Stimulated activated CD4-positive, alpha-beta T cell treated with anti-CD3 and anti-CD28 coated beads, Interleukin-2, amount 100 ng/mL, for 4 hours (primary cell): ENCODE results near the gene SF3B6.
"Not testable (repeated sequence)": the region's sequence is repeated elsewhere in the genome, so short reads cannot be mapped to it uniquely, and the experiment has no call there.

Source experiments
- DNase-seq: peaks from one replicate; pipeline ENCODE4 v3.0.0-alpha.2; 2020; ENCODE audit warnings: low read depth

The SF3B6 gene

DNA sequence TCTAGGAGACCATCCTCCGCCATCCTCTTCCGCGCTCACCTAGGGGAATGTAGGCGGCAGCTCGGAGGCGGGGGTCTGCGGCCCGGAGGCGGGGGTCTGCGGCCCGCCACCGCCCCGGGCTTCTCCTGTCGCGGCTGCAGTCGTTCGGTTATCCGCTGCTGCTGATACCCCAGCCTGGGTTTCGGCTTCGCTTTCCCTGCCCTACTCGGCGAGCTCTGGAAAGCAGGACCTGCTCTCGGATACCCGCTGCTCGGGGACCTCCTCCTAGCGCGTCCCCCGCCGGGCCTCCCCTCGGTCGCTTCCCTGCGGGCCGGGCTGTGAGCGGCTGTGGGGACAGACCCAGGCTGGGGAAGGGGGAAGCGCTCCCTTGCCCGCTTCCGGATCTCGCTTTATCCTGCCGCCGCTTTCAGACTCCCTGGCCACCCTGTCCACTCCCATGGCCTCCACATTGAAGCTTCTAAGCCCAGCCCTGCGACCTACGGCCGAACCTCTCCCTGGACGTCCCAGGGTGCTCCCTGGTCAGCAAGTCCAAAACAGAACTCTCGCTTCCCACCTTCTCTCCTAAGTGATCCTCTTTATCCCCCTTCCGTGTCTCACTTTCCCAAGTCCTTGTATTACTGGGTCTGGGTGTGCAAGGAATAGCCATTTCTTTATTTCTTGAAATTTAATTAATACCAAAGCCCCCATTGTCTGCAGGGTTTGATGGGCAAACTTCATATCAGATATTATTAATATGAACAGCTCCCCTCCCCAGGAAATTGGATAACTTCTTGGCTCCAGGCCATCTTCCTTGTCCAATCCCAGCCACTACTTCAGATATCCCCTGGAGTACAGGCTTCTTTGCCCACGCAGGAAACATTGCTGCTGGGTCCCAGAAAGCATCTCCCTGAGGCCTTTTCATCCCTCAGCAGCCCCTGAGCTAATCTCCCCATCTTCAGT is 25.8 kb downstream of the SF3B6 start:
- DNase-seq, result no peak

DNA sequence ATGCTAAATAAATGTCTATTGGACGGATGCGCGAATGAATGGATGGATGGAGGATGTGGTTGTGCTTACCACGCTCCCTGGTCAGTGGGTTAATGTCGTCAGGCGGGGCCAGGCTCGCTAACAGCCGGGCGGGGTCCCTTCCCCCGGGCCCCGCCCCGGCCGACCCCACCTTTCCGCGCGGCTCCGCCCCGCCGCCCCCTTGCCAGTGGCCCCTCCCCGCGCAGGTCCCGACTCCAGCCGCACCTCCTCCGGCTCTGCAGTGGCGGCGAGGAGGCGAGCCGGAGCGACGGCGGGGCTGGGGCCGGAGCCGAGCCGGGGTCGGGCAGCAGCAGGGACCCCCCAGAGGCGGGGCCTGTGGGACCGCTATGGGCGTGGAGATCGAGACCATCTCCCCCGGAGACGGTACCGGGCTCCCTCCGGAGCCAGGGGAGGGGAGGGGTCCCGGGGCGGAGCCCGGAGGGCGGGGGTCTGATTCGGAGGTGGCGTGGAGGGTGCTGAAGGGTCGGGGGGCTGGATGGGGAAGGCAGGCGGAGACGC is 26.6 kb downstream of the SF3B6 start, which contains the start of gene FKBP1B:
Gene FKBP1B (plus strand): TSS at position 257 of the 537 bp plus-strand sequence. CDS start 109 bp downstream, at position 366.
- peak; percentile 21 for DNase-seq

- no peak for DNase-seq
Measured at GRCh38 chr2:24048769-24049484, 27.2 kb downstream of the SF3B6 start.

- DNase-seq, result no peak
Measured at GRCh38 chr2:24047703-24048033, 28.5 kb downstream of the SF3B6 start.

DNA sequence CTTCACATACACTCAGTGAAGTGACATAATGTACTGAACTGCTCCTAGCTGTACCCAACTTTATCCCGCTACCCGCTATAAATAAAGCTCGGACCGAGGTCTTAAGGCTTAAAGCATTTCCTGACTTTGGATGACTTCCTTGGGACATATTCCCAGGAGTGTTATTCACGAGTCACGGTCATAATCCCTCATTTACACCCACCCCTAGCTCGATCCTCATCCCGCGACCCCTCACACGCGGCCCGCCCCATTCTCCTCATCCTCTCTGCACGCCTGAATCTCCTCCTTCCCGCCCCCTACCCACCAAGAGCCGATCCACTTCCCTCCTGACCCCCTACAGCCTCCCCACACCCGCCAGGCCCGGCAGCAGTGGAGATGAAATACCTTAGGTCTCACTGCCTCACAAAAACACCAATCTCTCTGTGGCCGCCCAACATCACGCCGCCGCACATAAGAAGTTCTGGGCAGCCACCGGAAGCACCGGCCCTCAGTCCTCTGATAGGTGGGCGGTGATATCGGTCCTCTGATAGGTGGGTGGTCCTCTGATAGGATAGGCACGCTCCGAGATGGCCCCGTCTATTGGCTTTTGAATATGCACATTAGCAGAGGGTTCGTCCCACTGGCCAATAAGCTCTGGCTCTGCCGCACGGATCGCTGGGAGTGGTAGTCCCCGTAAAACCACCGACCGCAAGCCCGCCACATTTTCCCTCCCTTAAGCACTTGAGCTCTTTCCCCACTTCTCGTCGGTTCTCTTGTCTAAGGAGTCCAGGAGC is 29.0 kb downstream of the SF3B6 start, which contains the start of gene WDCP:
Gene WDCP (minus strand): TSS at position 462 of the 773 bp plus-strand sequence. CDS start 7,897 bp downstream, outside the sequence.
- DNase-seq, result peak; percentile 89

GRCh38 chr2:24046599-24046929 is 29.6 kb downstream of the SF3B6 start:
- no peak for DNase-seq

- DNase-seq, result no peak
Measured at GRCh38 chr2:24045511-24046508, 30.3 kb downstream of the SF3B6 start.

DNA sequence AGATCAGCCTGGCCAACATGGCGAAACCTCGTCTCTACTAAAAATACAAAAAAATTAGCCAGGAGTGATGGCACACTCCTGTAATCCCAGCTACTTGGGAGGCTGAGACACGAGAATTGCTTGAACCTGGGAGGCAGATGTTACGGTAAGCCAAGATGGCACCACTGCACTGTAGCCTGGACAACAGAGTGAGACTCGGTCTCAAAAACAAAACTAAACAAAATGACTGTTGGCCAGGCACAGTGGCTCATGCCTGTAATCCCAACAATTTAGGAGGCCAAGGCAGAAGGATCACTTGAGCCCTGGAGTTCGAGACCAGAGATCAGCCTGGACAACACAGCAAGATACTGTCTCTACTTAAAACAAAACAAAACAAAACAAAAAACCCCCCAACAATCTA is 33.0 kb downstream of the SF3B6 start:
- not testable (repeated sequence) for DNase-seq

DNA sequence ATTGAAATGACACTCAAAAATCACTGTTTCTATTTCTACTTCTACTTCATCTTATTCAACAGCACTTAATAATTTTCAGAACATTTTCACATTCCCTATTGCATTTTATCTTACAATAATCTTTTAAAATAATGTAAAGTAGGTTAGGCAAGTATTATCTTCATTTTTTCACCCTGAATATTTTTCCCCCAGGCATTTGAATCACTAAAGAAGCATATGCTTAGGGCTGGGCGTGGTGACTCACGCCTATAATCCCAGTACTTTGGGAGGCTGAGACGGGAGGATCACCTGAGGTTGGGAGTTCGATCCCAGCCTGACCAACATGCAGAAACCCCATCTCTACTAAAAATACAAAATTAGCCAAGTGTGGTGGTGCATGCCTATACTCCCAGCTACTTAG is 35.6 kb downstream of the SF3B6 start:
- no peak for DNase-seq

GRCh38 chr2:24038786-24039499 is 37.2 kb downstream of the SF3B6 start:
- no peak for DNase-seq

DNA sequence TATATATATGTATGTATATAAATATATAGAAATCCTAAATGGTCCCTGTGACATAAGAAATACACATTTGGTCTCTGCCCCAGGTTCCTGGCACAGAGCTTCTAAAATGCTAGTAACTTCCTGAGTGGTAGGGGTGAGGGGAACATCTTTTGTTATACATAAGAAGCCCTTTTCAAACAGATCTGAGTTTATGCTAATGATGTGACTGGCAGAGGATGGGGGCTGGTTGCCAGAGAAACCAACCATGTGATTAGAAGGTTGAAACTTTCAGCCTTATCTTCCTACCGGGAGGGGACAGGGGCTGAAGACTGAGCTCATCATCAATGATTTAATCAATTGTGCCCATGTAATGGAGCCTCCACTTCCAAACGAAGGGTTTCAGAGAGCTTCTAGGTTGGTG is 49.9 kb downstream of the SF3B6 start:
- no peak for DNase-seq

DNA sequence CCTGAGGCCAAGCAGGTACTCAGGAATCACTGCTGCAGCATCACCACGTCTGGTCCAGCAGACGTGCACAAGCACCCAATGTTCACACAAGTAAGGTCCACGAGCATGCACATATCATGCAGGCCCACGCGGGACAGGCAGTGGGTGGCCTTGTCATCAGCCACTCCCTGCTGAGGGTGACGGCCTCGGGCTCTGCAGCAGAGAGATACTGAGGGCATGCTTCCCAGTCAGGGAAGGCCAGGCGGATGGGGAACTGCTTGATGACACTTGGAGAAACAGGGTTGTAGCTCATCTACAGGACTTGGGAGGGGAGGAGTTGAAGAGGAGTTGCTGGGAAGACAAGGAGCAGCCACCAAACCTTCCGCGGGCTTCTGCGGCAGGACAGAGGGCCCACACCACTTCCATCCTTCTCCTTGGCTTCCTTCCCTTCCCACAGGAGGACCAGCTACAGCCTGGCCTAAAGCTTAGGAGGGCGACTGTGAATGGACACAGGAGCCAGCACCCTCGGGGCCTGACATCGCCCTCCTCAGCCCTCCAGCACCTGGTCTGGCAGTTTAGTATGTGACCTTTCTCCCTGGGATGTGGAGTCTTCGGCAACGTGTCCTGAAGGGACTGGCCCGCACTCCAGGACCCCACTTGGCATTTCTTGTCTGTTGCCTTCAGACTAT is 51.0 kb downstream of the SF3B6 start:
- DNase-seq, result no peak

DNA sequence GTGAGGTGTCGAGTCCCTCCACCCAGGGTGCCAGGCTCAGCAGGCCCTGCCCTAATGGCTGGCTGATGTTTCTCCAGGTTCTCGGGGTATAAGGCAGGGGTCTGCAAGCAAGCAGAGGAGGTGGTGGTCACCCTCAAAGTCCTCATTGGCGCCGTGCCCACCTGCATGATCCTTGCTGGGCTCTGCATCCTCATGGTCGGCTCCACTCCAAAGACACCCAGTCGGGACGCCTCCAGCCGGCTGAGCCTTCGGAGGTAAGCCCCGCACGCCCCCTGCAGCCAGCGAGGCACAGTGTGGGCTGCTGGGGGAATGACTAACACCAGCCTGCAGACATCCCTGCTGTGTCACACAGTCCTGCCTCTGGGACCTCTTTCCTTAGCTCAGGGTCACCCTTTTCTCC is 52.1 kb downstream of the SF3B6 start:
- no peak for DNase-seq

- no peak for DNase-seq
Measured at GRCh38 chr2:24022975-24023575, 53.1 kb downstream of the SF3B6 start.

DNA sequence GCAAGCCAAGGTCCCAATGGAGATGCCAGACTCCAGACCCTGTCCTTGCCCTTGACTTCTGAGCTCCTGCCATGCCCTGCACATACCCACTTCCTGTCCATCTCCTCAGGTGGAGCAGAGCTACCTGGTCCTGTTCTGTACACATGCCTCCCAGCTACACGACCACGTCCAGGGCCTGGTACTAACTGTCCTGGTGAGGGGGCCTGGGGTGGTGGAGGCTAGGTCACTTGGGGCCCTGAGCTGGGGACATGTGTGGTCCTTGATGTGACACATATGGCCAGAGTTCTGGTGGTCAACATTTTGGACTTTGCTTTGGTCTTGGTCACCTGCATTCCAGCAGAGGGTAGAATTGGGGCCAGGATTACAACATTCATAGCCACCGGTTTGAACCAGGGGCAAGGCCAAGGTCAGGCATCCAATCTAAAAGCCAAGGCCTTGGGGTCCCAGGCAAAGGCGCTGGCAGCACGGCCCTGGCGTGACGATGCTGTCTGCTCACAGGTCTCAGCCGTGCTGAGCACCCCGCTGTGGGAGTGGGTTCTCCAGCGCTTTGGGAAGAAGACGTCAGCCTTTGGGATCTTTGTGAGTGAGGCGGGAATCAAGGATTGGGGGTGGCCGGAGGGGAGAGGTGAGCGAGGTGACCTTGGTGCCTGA is 53.7 kb downstream of the SF3B6 start:
- no peak for DNase-seq

GRCh38 chr2:24021122-24021998 is 54.8 kb downstream of the SF3B6 start:
- DNase-seq, result no peak

DNA sequence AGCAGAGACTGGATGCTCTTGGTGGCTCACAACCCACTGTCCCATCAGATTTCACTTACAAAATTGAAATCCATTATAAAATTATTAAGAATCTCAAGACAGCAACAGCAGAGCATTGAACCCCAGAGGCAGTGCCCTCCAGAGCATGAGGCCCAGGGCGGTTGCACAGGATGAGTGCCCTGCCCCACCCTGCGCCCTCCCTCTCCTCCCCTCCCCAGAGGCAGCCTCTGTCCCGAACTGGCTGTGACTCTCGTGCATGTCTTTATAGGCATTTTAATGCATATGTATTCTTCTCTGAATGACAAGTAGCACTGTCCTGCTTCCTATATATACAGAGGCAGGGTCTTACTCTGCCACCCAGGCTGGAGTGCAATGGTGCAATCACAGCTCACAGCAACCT is 55.9 kb downstream of the SF3B6 start:
- no peak for DNase-seq

DNA sequence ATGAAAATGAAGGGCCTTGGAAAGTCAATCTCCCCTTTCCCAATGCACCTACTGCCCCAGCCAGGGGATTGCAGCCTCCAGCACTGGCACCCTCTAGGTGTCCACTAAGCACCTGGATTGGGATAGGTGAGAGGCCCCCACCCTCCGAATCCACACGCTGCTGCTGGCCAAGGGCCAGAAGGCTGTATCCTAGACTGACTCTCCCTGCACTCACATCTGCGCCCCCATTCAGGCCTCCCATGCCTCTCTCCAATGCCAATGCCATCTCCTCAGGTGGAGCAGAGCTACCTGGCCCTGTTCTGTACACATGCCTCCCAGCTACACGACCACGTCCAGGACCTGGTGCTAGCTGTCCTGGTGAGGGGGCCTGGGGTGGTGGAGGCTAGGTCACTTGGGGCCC is 56.4 kb downstream of the SF3B6 start:
- DNase-seq, result no peak
